ENCODE measurements around the gene CDKN2C. TPM values are rescaled to one million over a fixed set of nuclear protein-coding genes. Genes with fewer than 3 reads are reported as not detected.
"Not testable (repeated sequence)": the region's sequence is repeated elsewhere in the genome, so short reads cannot be mapped to it uniquely, and the experiment has no call there.

The CDKN2C gene
- total RNA-seq, 4 donors from 2014 or later, result 9.9 to 13.0 (median 11.1) TPM

DNA sequence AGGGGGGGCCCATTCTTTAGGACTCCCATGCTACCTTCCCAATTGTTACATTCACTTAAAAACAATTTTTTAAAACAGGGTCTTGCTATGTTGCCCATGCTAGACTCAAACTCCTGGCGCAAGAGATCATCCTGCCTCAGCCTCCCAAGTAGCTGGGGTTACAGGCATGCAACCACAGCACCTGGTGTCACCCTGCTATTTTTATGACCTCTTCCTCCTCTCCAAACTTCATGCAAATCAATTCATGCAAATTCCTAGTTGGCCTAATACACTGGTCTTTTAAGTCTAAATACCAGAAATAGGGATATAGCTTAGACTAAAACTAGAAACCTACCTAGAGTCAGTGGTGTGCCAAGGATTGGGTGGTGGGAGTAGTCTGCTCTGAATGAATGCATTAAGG lies 30.1 kb downstream of the CDKN2C start:
- no peaks in the 10 kb centered on the region for H3K36me3 ChIP-seq
- no peaks in the 10 kb centered on the region for H3K27me3 ChIP-seq
- no peak for DNase-seq (ENCODE audit: low spot score in 2 of 2)
- 100% methylated on average over 1 of the region's 1 CpG for WGBS
- no peaks in the 10 kb centered on the region for H3K9me3 ChIP-seq
- H3K4me1 ChIP-seq, result no peaks in the 10 kb centered on the region
- TF ChIP-seq POLR2AphosphoS5 (IDR thresholded peaks at IDR 0.05) (no peak), EP300 (IDR thresholded peaks at IDR 0.05) (no peak), POLR2A (IDR thresholded peaks at IDR 0.05) (no peak)
- TF ChIP-seq, protein P1, sequence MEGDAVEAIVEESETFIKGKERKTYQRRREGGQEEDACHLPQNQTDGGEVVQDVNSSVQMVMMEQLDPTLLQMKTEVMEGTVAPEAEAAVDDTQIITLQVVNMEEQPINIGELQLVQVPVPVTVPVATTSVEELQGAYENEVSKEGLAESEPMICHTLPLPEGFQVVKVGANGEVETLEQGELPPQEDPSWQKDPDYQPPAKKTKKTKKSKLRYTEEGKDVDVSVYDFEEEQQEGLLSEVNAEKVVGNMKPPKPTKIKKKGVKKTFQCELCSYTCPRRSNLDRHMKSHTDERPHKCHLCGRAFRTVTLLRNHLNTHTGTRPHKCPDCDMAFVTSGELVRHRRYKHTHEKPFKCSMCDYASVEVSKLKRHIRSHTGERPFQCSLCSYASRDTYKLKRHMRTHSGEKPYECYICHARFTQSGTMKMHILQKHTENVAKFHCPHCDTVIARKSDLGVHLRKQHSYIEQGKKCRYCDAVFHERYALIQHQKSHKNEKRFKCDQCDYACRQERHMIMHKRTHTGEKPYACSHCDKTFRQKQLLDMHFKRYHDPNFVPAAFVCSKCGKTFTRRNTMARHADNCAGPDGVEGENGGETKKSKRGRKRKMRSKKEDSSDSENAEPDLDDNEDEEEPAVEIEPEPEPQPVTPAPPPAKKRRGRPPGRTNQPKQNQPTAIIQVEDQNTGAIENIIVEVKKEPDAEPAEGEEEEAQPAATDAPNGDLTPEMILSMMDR (IDR thresholded peaks at IDR 0.05), result no peak
- no peak overlapping the region for H3K27ac ChIP-seq
- no peak overlapping the region for H3K4me3 ChIP-seq

DNA sequence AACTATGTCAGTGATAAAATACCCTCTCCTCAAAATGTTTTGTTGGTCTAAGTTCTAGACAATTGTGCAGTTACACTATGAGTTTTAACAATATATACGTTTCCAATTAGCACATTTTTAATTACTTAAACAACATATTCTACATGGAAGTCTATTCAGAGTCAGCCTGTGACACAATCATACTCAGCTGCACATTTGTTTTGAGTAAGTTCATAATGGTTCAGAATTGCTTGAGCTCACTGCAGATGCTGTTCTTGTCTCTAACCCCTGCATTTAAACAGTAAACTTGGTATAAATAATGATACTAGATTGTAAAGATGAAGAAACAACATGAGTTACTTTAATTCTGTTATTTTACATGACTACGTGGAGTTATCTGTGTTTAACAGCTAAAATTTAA lies 30.6 kb downstream of the CDKN2C start:
- H3K36me3 ChIP-seq, result no peaks in the 10 kb centered on the region
- no peaks in the 10 kb centered on the region for H3K27me3 ChIP-seq
- no peak overlapping the region for H3K27ac ChIP-seq
- no peak overlapping the region for H3K4me3 ChIP-seq
- TF ChIP-seq POLR2AphosphoS5 (IDR thresholded peaks at IDR 0.05) (no peak), EP300 (IDR thresholded peaks at IDR 0.05) (no peak), POLR2A (IDR thresholded peaks at IDR 0.05) (no peak)
- TF ChIP-seq, protein P1 (IDR thresholded peaks at IDR 0.05), result no peak
- no peaks in the 10 kb centered on the region for H3K4me1 ChIP-seq
- no peaks in the 10 kb centered on the region for H3K9me3 ChIP-seq
- no peak for DNase-seq (ENCODE audit: low spot score in 2 of 2)
- WGBS, result 52% methylated on average over 2 of the region's 2 CpGs

DNA sequence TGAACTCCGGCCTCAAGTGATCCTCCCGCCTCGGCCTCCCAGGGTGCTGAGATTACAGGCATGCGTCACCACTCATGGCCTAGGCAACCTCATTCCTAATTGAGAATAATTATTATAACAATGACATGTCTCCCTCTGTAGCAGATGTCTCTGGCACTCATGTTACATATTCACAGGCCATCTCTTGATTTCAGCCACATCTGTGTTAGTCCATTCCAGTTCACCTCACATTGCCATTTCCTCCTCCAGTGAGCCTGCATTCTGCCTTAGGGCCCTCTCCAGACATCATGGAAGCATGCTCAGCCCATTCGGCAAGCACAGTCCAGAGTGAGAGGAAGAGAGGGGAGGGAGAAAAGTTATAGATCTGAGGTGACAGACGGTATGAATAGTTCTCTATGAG lies 32.5 kb downstream of the CDKN2C start:
- no peaks in the 10 kb centered on the region for H3K27me3 ChIP-seq
- no peak overlapping the region for H3K4me3 ChIP-seq
- no peaks in the 10 kb centered on the region for H3K4me1 ChIP-seq
- no peaks in the 10 kb centered on the region for H3K36me3 ChIP-seq
- TF ChIP-seq, protein P1 (IDR thresholded peaks at IDR 0.05), result no peak
- TF ChIP-seq POLR2AphosphoS5 (IDR thresholded peaks at IDR 0.05) (no peak), EP300 (IDR thresholded peaks at IDR 0.05) (no peak), POLR2A (IDR thresholded peaks at IDR 0.05) (no peak)
- no peak for DNase-seq (ENCODE audit: low spot score in 2 of 2)
- WGBS, result 84% methylated on average over 6 of the region's 6 CpGs
- H3K9me3 ChIP-seq, result no peaks in the 10 kb centered on the region
- H3K27ac ChIP-seq, result no peak overlapping the region

DNA sequence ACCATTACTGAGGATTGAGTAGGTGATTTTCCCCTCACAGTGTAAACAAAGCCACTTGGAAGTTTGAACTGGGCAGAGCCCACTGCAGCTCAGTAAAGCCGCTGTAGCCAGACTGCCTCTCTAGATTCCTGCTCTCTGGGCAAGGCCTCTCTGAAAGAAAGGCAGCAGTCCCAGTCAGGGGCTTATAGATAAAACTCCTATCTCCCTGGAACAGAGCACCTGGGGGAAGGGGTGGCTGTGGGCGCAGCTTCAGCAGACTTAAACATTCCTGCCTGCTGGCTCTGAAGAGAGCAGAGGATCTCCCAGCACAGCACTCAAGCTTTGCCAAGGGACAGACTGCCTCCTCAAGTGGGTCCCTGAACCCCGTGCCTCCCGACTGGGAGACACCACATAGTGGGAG lies 35.5 kb downstream of the CDKN2C start:
- not testable (repeated sequence) for H3K4me1 ChIP-seq; H3K27me3 ChIP-seq; H3K9me3 ChIP-seq; H3K27ac ChIP-seq; H3K36me3 ChIP-seq; H3K4me3 ChIP-seq; DNase-seq (ENCODE audit: low spot score in 2 of 2)
- WGBS, result 94% methylated on average over 2 of the region's 4 CpGs

DNA sequence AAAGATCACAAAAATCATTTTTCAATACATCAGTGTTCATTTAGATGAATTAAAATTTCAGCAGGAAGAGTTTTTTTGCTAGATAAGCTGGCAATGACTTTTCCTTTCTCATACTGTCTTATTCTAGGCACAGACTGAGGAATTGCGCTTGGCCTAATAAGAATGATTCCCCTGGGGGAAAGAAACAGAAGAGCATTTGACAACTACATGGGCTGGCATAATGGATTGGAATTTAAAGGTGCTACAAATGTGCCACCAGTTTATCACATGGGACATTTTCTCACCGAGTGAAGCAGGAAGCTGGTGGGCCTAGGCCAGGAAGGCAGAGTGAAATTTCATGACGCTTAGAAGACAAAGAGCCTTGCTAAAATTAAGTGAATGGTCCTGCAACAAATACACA lies 39.3 kb downstream of the CDKN2C start:
- Histone ChIP-seq H3K4me3 (no peak overlapping the region), H3K36me3 (no peaks in the 10 kb centered on the region), H3K9me3 (no peaks in the 10 kb centered on the region), H3K4me1 (no peaks in the 10 kb centered on the region), H3K27me3 (no peaks in the 10 kb centered on the region), H3K27ac (no peak overlapping the region)
- 57% methylated on average over 3 of the region's 3 CpGs for WGBS
- DNase-seq (ENCODE audit: low spot score in 2 of 2), result no peak
- TF ChIP-seq POLR2A (IDR thresholded peaks at IDR 0.05) (no peak), POLR2AphosphoS5 (IDR thresholded peaks at IDR 0.05) (no peak), EP300 (IDR thresholded peaks at IDR 0.05) (no peak)
- TF ChIP-seq, protein P1 (IDR thresholded peaks at IDR 0.05), result no peak

DNA sequence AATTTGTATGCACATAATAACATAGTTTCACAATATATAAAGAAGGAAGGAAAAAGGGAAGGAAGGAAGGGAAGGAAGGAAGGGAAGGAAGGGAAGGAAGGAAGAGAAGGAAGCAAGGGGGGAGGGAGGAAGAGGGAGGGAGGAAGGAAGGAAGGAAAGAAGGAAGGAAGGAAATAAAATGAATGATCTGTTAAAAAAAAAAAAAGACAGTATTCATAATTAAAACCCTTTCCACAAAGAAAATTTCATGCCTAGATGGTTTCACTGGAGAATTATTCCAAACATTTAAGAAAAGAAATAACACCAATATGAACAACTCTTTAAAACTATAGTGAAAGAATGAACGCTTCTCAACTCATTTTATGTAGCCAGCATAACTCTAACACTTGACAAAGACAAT lies 44.8 kb downstream of the CDKN2C start:
- TF ChIP-seq EP300 (IDR thresholded peaks at IDR 0.05), result no peak
- no peak for TF ChIP-seq POLR2AphosphoS5 (IDR thresholded peaks at IDR 0.05)
- no peak for TF ChIP-seq POLR2A (IDR thresholded peaks at IDR 0.05)
- WGBS, result 98% methylated on average over 1 of the region's 1 CpG
- H3K27me3 ChIP-seq, result no peaks in the 10 kb centered on the region
- H3K4me1 ChIP-seq, result no peaks in the 10 kb centered on the region
- H3K36me3 ChIP-seq, result no peaks in the 10 kb centered on the region
- H3K27ac ChIP-seq, result no peak overlapping the region
- DNase-seq (ENCODE audit: low spot score in 2 of 2), result no peak
- no peak overlapping the region for H3K4me3 ChIP-seq
- H3K9me3 ChIP-seq, result no peaks in the 10 kb centered on the region

All from suprapubic skin (tissue), 4 donors.